Right lobe of liver (tissue), 4 donors: ENCODE data around the gene CD99.

ENCODE experiments used
- CTCF ChIP-seq, 4 donors: fragments of 200-600 bp in 3 of 4; fragments of 450-650 bp in 1 of 4; IDR thresholded peaks; one replicate each; pipeline versions ENCODE4 v1.5.1 to v1.8.0; 2016 to 2022; ENCODE audit warnings: antibody characterized with exemption in 4 of 4, mild to moderate bottlenecking in 2 of 4
- POLR2A ChIP-seq: fragments of 450-650 bp; IDR thresholded peaks from one replicate; pipeline ENCODE4 v1.6.1; 2017; ENCODE audit warnings: antibody characterized with exemption, mild to moderate bottlenecking
- donor health status: DM: no; HTN: no; CAD: no.
- donor health status: DM: no; HTN: no; CAD: no.
- donor health status: DM: no; HTN: yes; CAD: no.

- no peak for TF ChIP-seq POLR2A
- TF ChIP-seq CTCF (IDR thresholded peaks at IDR 0.05), result no peak
These were observed 16.9 kb downstream of the CD99 start for GRCh38 chrX:2708021-2708420.
